Measurements from ENCODE around the gene VAT1L.
"Not testable (repeated sequence)": the region's sequence is repeated elsewhere in the genome, so short reads cannot be mapped to it uniquely, and the experiment has no call there.

The VAT1L gene

DNA sequence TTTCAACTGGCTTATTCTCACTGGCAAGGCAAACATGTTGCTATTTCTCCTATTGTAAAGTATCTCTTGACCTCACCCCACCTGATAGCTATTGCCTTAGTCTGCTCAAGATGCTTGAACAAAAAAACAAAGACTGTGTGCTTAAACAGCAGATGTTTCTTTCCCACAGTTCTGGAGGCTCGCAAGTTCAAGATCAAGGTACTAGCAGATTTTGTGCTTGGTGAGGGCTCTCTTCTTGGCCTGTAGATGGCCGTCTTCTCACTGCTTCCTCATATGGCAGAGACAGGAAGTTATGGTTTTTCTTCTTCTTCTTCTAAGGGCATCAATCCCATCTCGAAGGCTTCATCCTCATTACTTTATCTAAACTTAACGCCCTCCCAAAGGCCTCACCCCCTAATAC lies 124.3 kb downstream of the VAT1L start:
- DNase-seq (ENCODE audit: low read depth in 3 of 3): no peak

DNA sequence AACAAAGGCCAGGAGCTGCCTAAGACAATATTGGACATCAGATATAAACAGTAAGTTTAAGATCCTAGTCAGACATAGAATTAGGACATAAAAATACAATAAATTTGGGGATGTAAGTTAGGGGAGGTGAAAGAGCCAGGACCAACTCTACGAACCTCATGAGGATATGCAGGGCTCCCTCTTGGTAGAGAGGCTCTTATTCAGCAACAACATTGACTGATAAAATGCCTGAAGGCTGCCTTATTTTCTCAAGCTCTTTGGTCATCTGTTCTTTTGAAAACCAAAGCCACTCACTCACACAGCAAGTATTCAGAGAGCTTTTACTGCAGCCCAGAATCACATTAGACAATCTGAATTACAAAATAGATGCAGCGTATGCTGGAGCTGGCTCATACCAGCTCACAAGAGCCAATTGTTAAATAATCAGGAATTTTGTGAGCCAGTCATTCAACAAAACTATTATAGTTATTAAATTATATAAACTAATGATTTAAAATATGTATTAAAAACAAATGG lies 125.4 kb downstream of the VAT1L start:
- no peak for DNase-seq (ENCODE audit: low read depth in 3 of 3)

DNA sequence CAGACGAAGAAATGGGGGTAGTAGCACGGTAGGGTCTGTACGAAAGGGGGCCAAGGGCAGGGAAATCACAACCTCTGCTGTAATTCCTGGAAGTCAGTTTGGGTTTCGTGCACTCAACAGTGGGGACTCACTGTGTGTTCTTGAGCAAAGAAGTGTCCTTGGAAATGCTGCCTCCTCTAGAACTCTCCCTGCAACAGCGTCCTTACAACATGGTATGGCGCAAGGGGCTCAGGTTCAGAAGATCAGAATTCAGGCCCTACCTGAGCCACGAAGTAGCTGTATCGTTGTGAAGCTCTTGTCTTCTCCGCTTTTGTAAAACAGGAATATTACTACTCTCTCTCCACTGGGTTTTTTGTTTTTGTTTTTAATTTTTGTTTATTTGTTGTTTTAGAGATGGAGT lies 127.7 kb downstream of the VAT1L start:
- DNase-seq (ENCODE audit: low read depth in 3 of 3): no peak

DNA sequence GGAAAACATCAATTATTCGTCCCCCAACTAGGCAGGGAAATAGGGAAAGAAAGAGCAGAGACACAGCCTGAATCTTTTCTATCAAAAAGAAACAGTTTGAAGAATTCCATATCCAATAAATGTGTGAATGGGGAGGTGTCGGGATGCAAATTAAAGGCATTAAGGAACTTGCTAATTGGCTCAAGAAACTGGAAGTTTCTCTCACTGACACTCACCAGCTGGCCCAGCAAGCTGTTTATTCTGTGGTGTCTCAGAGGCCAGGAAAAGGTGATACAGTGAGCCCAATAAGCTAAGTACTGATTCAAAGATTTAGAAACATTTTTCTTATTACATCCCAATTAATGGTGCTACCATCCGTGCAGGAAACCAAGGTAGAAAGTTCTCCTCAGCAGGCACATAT lies 129.6 kb downstream of the VAT1L start:
- no peak for DNase-seq (ENCODE audit: low read depth in 3 of 3)

DNA sequence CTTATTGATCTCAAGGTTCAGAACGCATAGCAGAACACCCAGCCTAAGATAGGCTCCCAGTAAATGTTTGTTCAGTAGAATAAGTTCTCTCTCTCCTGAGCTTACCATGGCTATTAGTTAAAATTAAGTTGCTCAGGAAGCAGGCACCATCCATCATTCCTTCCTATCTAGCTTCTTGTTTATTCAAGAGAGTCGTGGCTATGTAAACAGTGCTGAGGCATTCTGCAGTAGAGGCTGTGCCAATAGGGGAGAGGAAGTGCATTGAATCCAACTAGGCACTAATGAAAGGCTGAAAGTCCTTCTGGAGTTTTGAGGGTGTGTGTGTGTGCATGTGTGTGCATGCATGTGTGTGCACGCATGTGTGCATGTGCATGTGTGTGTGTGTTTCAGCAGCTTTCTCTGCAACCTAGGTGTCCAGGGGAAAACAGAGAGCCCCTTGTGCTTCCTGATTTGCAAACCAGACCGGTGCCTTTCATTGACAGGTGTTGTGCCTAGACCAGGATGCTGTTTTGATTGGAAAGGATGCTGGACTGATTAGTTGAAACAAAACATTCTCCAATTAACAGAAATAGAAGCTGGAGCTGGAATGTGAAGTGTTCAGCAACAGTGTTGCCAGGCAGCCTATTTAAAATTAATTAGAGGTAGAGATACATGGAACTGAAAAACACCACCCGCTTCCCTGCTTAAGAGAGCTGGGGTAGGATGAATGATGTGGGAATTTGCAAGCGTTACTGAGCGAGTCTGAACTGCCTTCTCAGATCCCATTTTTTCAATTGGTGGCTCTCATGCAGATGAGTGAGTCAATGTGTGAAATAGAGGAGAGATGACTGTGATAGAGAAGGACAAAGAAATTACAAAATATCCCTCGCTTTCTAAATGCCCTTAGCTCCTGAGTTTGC lies 130.7 kb downstream of the VAT1L start:
- DNase-seq (ENCODE audit: low read depth in 3 of 3): no peak

DNA sequence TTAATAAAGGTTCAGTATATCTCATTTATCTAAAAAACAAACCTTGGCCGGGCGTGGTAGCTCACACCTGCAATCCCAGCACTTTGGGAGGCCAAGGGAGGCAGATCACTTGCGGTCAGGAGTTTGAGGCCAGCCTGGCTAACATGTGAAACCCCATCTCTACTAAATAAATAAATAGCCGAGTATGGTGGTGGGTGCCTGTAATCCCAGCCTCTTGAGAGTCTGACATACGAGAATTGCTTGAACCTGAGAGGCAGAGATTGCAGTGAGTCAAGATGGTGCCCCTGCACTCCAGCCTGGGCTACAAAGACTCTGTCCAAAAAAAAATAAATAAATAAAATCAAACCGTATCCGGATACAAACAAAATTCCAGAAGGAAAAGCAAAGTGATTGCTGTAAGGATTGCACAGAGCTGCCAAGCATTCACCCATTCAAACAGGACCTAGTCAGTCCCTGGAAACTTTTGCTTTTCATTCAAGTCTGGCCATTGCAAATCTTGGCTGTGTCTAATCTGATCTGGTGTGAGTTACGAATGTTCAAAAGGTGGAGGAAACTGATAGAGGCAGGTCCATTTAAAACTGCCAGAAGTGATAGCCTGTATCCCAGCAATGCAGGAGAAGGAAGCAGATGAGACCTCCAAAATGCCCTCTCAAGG lies 131.5 kb downstream of the VAT1L start:
- no peak for DNase-seq (ENCODE audit: low read depth in 3 of 3)

DNA sequence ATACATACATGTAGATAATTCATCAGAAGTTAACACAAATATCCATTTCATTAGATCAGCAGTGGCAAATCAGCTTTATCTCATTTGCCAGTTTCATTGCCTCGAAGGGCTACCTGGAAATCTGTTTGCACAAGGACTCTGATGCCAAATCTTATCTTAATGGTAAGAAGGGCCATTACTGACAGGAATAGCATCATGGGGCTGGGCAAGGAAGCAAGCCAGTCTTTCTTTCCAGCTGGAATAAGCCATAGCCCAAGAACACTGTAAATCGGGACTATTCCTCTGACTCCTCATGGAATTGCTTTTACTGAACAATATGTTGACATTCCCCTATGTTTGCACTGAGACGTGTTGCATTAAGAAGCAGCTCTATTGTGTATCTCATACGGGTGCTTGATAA lies 132.6 kb downstream of the VAT1L start:
- DNase-seq (ENCODE audit: low read depth in 3 of 3): no peak

DNA sequence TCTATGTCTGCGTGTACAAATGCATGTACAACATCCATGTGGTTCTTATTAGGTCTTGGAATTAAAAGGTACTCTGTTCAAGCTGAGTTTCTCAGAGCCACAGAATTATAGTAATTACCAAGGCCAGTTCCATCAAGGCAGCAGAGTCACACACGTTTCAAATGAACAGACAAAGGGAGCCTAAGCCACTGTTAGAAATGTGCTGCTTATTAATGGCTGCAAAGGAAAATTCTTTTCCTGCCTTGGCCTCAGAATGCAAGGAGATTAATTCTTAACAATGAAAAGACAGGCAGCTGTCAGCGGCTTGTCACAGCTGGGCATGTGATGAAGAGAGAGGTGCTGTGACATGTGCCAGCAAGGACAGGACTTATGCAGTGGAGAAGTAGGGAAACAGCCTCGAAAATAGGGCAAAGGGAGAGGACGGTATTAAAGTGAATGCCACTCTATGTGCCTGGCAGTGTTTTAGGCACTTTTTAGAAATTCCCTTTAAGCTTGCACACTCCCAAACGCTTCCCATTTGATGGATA lies 133.9 kb downstream of the VAT1L start:
- DNase-seq (ENCODE audit: low read depth in 3 of 3): no peak

DNA sequence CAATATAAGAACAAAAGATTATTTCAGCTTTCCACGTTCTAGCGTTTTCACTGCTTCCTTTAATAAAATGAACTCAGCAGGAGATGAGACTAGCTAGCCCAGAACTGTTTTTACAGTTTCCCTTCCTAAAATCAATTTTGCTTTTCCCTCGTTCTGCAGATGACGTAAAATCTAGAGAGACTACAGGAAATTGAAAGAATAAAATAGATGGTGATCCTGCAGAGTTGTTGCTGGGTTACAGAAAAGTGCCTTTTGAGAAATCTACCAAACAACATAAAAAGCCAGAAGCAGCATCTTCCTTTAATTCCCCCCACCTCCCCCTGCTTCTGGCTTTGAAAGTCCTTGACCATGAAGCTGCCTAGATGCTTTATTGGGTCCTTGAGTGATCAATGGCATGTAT lies 137.2 kb downstream of the VAT1L start:
- DNase-seq (ENCODE audit: low read depth in 3 of 3): no peak

DNA sequence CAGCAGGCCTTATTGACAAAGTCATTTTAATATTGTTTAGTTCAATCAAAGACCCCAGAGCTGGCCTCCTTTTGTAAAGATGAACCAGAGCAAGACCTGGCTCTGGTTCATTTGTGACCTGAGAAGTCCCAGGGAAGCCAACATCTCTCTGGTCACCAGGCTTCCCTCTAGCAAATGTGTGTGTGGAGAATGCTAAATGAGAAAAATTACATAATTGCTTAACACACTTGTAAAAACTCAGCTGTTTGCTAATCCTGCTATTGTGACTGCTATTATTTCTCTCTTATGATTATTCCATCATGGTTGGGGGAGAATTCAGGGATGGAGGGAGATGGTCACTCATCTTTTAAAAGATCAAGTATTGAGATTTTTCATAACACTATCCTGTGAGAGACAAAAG lies 139.7 kb downstream of the VAT1L start:
- no peak for DNase-seq (ENCODE audit: low read depth in 3 of 3)

DNA sequence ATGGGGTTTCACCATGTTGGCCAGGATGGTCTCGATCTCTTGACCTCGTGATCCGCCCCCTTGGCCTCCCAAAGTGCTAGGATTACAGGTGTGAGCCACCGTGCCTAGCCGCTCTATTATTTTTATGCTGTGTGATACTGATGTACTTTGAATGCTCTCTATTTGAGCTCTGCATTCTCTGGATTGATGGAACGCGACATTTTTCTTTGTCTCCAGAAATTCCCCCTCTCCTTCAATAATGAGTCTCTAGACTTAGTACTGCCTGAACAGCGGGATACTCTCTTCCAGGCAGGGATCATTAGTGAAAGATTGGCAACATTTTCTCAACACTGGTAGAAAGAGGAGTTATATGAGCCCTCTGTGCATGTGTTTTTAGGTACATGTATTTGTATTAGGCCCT lies 140.6 kb downstream of the VAT1L start:
- no peak for DNase-seq (ENCODE audit: low read depth in 3 of 3)

DNA sequence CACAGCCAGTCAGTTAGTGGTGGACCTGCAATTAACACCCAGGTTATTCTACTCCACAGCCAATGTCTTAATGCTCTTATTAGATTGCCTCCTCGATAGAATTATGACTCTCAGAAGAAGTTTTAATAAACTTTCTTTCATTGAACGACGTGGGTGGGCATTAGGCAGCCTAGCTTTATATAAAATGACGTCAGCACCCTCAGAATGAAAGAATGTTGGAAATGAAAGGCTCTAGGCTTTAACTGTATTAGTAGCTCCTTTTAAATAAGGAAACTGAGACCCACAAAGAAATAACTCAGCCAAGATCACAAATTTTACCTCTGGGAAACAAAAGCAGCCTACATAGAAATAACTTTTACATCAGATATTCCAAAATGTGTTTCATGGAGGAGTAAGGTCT lies 142.7 kb downstream of the VAT1L start:
- DNase-seq (ENCODE audit: low read depth in 3 of 3): no peak

DNA sequence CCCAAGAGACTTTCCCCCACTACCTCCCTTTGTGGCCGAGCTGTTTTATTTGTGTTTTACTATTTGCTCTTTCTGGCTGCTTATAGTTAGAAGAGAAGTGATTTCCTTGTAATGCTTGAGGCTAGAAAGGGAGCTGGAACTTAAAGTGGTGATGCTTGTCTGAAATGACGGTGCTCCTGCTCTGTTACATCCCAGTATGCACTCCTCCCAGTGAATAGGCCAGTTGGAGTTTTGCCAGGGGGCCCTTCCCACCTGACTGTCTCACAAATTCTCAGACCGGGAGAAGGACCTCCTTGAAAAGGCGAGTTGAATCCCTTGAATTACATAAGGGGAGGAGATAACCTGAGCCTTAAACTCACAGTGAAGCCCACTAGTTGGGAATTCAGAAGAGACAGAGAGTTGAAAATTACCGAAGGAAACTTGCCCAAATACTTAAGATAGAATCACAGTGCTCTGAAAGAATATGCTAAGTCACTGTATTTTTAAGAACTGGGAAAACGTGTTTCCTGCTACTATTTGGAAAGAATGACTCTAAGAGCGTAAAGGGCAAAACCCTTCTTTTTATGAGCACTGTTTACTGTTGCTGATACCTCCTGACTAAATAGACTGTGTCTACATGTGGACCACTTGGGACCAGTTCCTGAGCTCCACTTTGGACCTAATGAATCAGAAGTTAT lies 149.2 kb downstream of the VAT1L start:
- DNase-seq (ENCODE audit: low read depth in 3 of 3): no peak

DNA sequence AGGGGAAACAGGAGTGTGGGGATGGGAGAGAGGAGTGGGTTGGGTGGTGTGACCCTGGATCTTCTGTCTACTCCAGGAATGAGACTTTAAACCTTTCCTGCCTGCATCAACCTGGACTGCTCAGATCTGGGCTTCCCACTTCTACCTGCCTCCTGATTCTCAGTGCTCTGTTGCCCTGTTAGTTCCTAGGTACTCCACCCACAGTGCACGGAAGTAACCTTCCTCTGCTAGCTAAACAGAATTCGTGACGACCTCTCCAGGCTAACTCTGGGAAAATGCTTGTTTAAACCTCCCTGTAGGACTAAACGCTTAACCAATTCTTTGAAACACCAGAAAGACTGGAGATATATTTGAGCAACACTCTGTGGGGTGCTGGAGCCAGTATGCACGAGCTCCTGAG lies 150.5 kb downstream of the VAT1L start:
- no peak for DNase-seq (ENCODE audit: low read depth in 3 of 3)

DNA sequence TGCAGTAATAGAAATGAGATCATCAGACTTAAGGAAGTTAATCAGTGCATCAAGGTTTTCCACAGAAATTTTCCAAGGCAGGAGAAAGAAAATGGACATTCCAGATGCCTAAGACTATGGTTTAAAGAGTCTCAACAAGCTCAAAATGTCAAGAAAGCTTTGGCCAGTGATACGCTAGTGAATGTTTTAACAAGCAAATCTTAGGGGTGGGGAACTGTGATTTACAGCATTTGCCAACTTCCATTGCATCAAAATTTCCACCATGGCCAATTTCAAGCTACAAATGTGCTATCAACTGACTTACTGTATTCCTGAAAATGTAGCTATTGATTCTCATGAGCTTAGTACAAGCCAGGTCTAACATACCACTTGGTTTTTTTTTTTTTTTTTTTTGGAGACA lies 151.6 kb downstream of the VAT1L start:
- no peak for DNase-seq (ENCODE audit: low read depth in 3 of 3)

DNA sequence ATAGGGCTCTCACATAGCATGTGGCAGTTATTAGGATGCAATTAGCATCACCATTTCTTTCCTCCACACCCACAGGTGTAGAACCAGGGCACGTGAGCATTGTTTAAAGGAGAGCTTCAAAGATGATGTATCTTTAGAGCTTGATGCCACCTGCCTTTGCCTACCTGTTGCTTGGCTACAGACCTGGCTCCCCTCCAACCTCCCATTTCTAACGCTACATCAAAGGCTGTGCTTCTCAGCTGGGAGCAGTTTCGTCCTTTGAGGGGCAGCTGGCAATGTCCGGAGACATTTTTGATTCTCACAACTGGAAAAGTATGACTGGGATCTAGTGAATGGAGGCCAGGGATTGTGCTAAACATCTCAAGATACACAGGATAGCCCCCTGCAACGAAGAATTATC lies 155.4 kb downstream of the VAT1L start:
- no peak for DNase-seq (ENCODE audit: low read depth in 3 of 3)

DNA sequence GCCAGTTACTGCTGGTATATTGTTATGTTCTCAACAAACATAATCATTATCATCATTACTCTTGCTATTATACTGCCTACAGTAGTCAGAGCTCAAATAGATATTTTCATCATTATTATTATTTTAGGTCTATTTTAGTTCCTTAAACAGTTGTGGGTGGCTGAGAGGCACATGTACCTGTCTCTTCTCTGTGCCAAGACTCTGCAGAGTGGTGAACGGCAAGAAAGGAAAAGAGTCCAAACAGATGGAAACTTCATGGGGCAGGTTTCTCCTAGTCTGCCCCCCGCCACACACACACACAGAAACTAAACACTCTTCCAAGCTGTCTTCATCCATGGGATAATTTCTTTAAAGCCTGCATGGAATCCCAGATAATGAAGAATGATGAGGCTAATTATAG lies 156.3 kb downstream of the VAT1L start:
- DNase-seq (ENCODE audit: low read depth in 3 of 3): no peak

DNA sequence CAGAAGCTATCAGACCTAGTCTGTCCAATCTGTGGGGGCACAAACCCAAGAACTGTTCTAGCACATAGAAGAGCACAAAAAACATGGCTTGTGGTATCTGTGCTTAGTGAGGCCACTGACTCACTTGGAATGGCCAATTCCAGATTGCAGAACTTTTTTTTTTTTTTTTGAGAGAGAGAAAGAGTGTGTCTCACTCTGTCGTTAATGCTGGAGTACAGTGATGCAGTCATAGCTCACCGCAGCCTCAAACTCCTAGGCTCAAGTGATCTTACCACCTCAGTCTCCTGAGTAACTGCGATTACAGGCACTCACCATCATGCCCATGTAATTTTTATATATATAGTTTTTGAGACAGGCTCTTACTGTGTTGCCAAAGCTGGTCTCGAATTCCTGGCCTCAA lies 156.8 kb downstream of the VAT1L start:
- no peak for DNase-seq (ENCODE audit: low read depth in 3 of 3)

DNA sequence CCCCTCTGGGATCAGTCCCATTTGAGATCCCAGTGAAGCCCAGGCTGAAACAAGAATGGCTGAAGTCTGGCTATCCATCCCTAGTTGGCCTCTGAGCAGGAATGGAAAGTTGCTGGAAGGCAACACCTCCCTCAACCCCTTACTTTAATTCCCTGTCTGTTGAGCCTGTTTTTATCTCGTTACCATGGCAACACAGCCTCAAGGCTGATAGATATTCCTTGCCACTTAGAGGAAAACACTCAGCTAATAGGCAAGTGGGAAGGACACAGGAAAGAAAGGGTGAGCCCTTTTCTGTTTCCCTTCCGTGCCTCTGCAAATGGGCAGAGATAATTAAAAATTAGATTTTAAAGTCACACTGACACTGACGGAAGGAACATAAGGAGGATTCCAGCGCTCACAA lies 158.5 kb downstream of the VAT1L start:
- DNase-seq (ENCODE audit: low read depth in 3 of 3): no peak

DNA sequence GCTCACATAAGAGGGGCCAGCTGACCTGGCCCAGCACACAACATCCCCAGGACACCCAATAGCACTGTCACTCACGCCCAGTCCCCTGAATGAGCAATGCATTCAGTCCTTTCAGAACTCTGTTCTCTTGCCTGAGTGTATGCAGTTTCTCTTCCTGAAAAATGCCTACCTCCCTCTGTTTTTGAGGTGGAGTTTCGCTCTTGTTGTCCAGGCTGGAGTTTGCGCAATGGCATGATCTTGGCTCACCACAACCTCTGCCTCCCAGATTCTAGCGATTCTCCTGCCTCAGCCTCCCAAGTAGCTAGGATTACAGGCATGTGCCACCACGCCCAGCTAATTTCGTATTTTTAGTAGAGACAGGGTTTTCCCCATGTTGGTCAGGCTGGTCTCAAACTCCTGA lies 159.2 kb downstream of the VAT1L start:
- not testable (repeated sequence) for DNase-seq (ENCODE audit: low read depth in 3 of 3)

DNA sequence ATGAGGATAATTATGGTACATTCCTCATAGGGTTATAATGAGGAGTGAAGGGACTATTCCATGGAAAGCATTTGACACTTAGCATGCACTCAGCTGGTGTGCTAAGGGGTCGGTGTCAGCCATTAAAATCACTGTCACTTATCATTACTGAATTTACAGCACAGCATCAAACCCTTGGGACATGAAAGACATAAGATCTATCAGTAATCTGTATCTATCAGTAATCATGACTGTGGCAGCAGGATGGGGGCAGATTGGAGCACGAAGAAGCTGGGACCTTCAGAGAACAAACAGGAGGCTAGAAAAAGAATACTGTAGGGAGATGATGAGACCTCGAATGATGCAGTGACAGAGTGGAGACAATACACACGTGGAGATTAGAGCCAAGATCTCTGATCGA lies 160.5 kb downstream of the VAT1L start:
- DNase-seq (ENCODE audit: low read depth in 3 of 3): no peak

DNA sequence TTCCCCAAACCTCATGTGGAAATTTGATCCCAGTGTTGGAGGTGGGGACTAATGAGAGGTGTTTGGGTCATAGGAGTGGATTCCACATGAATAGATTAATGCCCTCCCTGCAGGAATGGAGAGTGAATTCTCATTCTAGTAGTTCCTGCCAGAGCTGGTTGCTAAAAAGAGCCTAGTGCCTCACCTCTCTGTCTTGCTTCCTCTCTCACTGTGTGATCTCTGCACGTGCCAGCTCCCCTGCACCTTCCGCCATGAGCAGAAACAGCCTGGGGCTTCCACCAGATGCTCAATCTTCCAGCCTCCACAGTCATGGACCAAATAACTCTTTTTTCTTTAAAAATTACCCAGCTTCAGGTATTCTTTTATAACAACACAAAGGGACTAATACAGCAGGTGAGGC lies 161.1 kb downstream of the VAT1L start:
- DNase-seq (ENCODE audit: low read depth in 3 of 3): no peak

Measured in stimulated activated CD4-positive, alpha-beta T cell treated with anti-CD3 and anti-CD28 coated beads, TNF-alpha, amount 100 ng/mL, for 4 hours (primary cell).